ENCODE measurements around the gene MAPK4.

The MAPK4 gene

DNA sequence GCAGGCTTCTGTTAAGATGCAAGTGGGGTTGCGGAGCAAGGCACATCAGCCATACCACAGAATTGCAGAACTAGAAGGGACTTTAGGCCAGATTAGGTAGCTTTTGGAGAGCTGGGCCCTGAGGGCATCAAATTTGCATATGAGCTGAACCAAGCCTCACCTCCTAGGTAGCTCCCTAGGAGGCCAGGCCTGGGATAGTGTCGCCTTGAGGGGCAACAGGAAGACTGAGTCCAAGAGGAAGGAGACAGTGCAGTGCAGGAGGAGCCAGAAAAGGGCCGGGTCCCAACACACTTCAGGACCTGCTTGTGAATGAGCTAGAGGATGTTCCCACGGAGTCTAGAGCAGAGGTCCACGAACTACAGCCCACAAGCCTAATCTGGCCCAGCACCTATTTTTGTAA is 98.7 kb downstream of the MAPK4 start:
- Histone ChIP-seq H3K27ac (ENCODE audit: insufficient read depth in 1 of 2, low read depth in 1 of 2, low read length in 2 of 2, poor library complexity in 1 of 2, severe bottlenecking in 2 of 2) (no peak overlapping the region), H3K36me3 (ENCODE audit: control insufficient read depth in 4 of 4, insufficient read depth in 4 of 4, low read length in 3 of 4) (no peaks in the 10 kb centered on the region), H3K4me3 (ENCODE audit: control insufficient read depth in 1 of 7, extremely low read depth in 1 of 7, insufficient read depth in 4 of 7, low read depth in 2 of 7, low read length in 6 of 7) (no peak overlapping the region), H3K9me3 (ENCODE audit: control extremely low read depth in 1 of 5, control insufficient read depth in 4 of 5, insufficient read depth in 2 of 5, low read depth in 1 of 5, low read length in 4 of 5) (peaks cover 0 to 8% (median 2%) of the 10 kb centered on the region in 5 experiments), H3K4me1 (ENCODE audit: control extremely low read depth in 1 of 4, control insufficient read depth in 4 of 4, insufficient read depth in 4 of 4, low read length in 3 of 4) (no peaks in the 10 kb centered on the region), H3K27me3 (replicated peaks in 2 of 5; ENCODE audit: control insufficient read depth in 4 of 5, insufficient read depth in 5 of 5, low read length in 4 of 5) (no peaks in the 10 kb centered on the region)
- POLR2A ChIA-PET = no interaction called here
- DNase-seq = no peak
- CTCF ChIA-PET = no interaction called here
- 98% methylated on average over 4 of the region's 5 CpGs for WGBS (ENCODE audit: insufficient coverage)

- H3K27me3 ChIP-seq (replicated peaks in 2 of 5; ENCODE audit: control insufficient read depth in 4 of 5, insufficient read depth in 5 of 5, low read length in 4 of 5) = no peaks in the 10 kb centered on the region
- POLR2A ChIA-PET = no interaction called here
- DNase-seq = no peak
- WGBS (ENCODE audit: insufficient coverage) = 83% methylated on average over 13 of the region's 13 CpGs
- no peaks in the 10 kb centered on the region for H3K36me3 ChIP-seq (ENCODE audit: control insufficient read depth in 4 of 4, insufficient read depth in 4 of 4, low read length in 3 of 4)
- no peak overlapping the region for H3K4me3 ChIP-seq (ENCODE audit: control insufficient read depth in 1 of 7, extremely low read depth in 1 of 7, insufficient read depth in 4 of 7, low read depth in 2 of 7, low read length in 6 of 7)
- CTCF ChIA-PET = no interaction called here
- peaks cover 0 to 8% (median 2%) of the 10 kb centered on the region in 5 experiments for H3K9me3 ChIP-seq (ENCODE audit: control extremely low read depth in 1 of 5, control insufficient read depth in 4 of 5, insufficient read depth in 2 of 5, low read depth in 1 of 5, low read length in 4 of 5)
- H3K27ac ChIP-seq (ENCODE audit: insufficient read depth in 1 of 2, low read depth in 1 of 2, low read length in 2 of 2, poor library complexity in 1 of 2, severe bottlenecking in 2 of 2) = no peak overlapping the region
- no peaks in the 10 kb centered on the region for H3K4me1 ChIP-seq (ENCODE audit: control extremely low read depth in 1 of 4, control insufficient read depth in 4 of 4, insufficient read depth in 4 of 4, low read length in 3 of 4)
Observed at GRCh38 chr18:50659091-50660003, 99.5 kb downstream of the MAPK4 start.

GRCh38 chr18:50661013-50661412 is 101.1 kb downstream of the MAPK4 start:
- Histone ChIP-seq H3K36me3 (ENCODE audit: control insufficient read depth in 4 of 4, insufficient read depth in 4 of 4, low read length in 3 of 4) (no peaks in the 10 kb centered on the region), H3K4me3 (ENCODE audit: control insufficient read depth in 1 of 7, extremely low read depth in 1 of 7, insufficient read depth in 4 of 7, low read depth in 2 of 7, low read length in 6 of 7) (no peak overlapping the region), H3K9me3 (ENCODE audit: control extremely low read depth in 1 of 5, control insufficient read depth in 4 of 5, insufficient read depth in 2 of 5, low read depth in 1 of 5, low read length in 4 of 5) (peaks cover 0 to 8% (median 2%) of the 10 kb centered on the region in 5 experiments), H3K27ac (ENCODE audit: insufficient read depth in 1 of 2, low read depth in 1 of 2, low read length in 2 of 2, poor library complexity in 1 of 2, severe bottlenecking in 2 of 2) (no peak overlapping the region), H3K27me3 (replicated peaks in 2 of 5; ENCODE audit: control insufficient read depth in 4 of 5, insufficient read depth in 5 of 5, low read length in 4 of 5) (no peaks in the 10 kb centered on the region), H3K4me1 (ENCODE audit: control extremely low read depth in 1 of 4, control insufficient read depth in 4 of 4, insufficient read depth in 4 of 4, low read length in 3 of 4) (no peaks in the 10 kb centered on the region)
- CTCF ChIA-PET = no interaction called here
- 80% methylated on average over 1 of the region's 1 CpG for WGBS (ENCODE audit: insufficient coverage)
- POLR2A ChIA-PET = no interaction called here
- DNase-seq = no peak

- CTCF ChIA-PET = no interaction called here
- H3K27ac ChIP-seq (ENCODE audit: insufficient read depth in 1 of 2, low read depth in 1 of 2, low read length in 2 of 2, poor library complexity in 1 of 2, severe bottlenecking in 2 of 2) = no peak overlapping the region
- POLR2A ChIA-PET = no interaction called here
- no peaks in the 10 kb centered on the region for H3K4me1 ChIP-seq (ENCODE audit: control extremely low read depth in 1 of 4, control insufficient read depth in 4 of 4, insufficient read depth in 4 of 4, low read length in 3 of 4)
- no peak for DNase-seq
- no peaks in the 10 kb centered on the region for H3K36me3 ChIP-seq (ENCODE audit: control insufficient read depth in 4 of 4, insufficient read depth in 4 of 4, low read length in 3 of 4)
- peaks cover 0 to 7% (median 2%) of the 10 kb centered on the region in 5 experiments for H3K9me3 ChIP-seq (ENCODE audit: control extremely low read depth in 1 of 5, control insufficient read depth in 4 of 5, insufficient read depth in 2 of 5, low read depth in 1 of 5, low read length in 4 of 5)
- H3K4me3 ChIP-seq (ENCODE audit: control insufficient read depth in 1 of 7, extremely low read depth in 1 of 7, insufficient read depth in 4 of 7, low read depth in 2 of 7, low read length in 6 of 7) = no peak overlapping the region
- no peaks in the 10 kb centered on the region for H3K27me3 ChIP-seq (replicated peaks in 2 of 5; ENCODE audit: control insufficient read depth in 4 of 5, insufficient read depth in 5 of 5, low read length in 4 of 5)
- 29% methylated on average over 1 of the region's 3 CpGs for WGBS (ENCODE audit: insufficient coverage)
Observed at GRCh38 chr18:50662177-50662576, 102.3 kb downstream of the MAPK4 start.

GRCh38 chr18:50662775-50663383 is 103.0 kb downstream of the MAPK4 start:
- Histone ChIP-seq H3K4me1 (ENCODE audit: control extremely low read depth in 1 of 4, control insufficient read depth in 4 of 4, insufficient read depth in 4 of 4, low read length in 3 of 4) (no peaks in the 10 kb centered on the region), H3K27ac (ENCODE audit: insufficient read depth in 1 of 2, low read depth in 1 of 2, low read length in 2 of 2, poor library complexity in 1 of 2, severe bottlenecking in 2 of 2) (no peak overlapping the region), H3K4me3 (ENCODE audit: control insufficient read depth in 1 of 7, extremely low read depth in 1 of 7, insufficient read depth in 4 of 7, low read depth in 2 of 7, low read length in 6 of 7) (no peak overlapping the region), H3K9me3 (ENCODE audit: control extremely low read depth in 1 of 5, control insufficient read depth in 4 of 5, insufficient read depth in 2 of 5, low read depth in 1 of 5, low read length in 4 of 5) (peaks cover 0 to 7% (median 2%) of the 10 kb centered on the region in 5 experiments), H3K27me3 (replicated peaks in 2 of 5; ENCODE audit: control insufficient read depth in 4 of 5, insufficient read depth in 5 of 5, low read length in 4 of 5) (no peaks in the 10 kb centered on the region), H3K36me3 (ENCODE audit: control insufficient read depth in 4 of 4, insufficient read depth in 4 of 4, low read length in 3 of 4) (no peaks in the 10 kb centered on the region)
- 80% methylated on average over 10 of the region's 10 CpGs for WGBS (ENCODE audit: insufficient coverage)
- POLR2A ChIA-PET = no interaction called here
- CTCF ChIA-PET = no interaction called here
- no peak for DNase-seq

GRCh38 chr18:50663626-50664441 is 103.9 kb downstream of the MAPK4 start:
- Histone ChIP-seq H3K27me3 (replicated peaks in 2 of 5; ENCODE audit: control insufficient read depth in 4 of 5, insufficient read depth in 5 of 5, low read length in 4 of 5) (peaks cover 0 to 3% (median 0%) of the 10 kb centered on the region in 5 experiments), H3K36me3 (ENCODE audit: control insufficient read depth in 4 of 4, insufficient read depth in 4 of 4, low read length in 3 of 4) (no peaks in the 10 kb centered on the region), H3K4me3 (ENCODE audit: control insufficient read depth in 1 of 7, extremely low read depth in 1 of 7, insufficient read depth in 4 of 7, low read depth in 2 of 7, low read length in 6 of 7) (no peak overlapping the region), H3K27ac (ENCODE audit: insufficient read depth in 1 of 2, low read depth in 1 of 2, low read length in 2 of 2, poor library complexity in 1 of 2, severe bottlenecking in 2 of 2) (no peak overlapping the region), H3K4me1 (ENCODE audit: control extremely low read depth in 1 of 4, control insufficient read depth in 4 of 4, insufficient read depth in 4 of 4, low read length in 3 of 4) (no peaks in the 10 kb centered on the region), H3K9me3 (ENCODE audit: control extremely low read depth in 1 of 5, control insufficient read depth in 4 of 5, insufficient read depth in 2 of 5, low read depth in 1 of 5, low read length in 4 of 5) (peaks cover 0 to 7% (median 2%) of the 10 kb centered on the region in 5 experiments)
- 96% methylated on average over 40 of the region's 40 CpGs for WGBS (ENCODE audit: insufficient coverage)
- POLR2A ChIA-PET = no interaction called here
- CTCF ChIA-PET = no interaction called here
- no peak for DNase-seq

Measured in common myeloid progenitor, CD34-positive (primary cell).